ENCODE results near the gene PKP2.

Gene PKP2

DNA sequence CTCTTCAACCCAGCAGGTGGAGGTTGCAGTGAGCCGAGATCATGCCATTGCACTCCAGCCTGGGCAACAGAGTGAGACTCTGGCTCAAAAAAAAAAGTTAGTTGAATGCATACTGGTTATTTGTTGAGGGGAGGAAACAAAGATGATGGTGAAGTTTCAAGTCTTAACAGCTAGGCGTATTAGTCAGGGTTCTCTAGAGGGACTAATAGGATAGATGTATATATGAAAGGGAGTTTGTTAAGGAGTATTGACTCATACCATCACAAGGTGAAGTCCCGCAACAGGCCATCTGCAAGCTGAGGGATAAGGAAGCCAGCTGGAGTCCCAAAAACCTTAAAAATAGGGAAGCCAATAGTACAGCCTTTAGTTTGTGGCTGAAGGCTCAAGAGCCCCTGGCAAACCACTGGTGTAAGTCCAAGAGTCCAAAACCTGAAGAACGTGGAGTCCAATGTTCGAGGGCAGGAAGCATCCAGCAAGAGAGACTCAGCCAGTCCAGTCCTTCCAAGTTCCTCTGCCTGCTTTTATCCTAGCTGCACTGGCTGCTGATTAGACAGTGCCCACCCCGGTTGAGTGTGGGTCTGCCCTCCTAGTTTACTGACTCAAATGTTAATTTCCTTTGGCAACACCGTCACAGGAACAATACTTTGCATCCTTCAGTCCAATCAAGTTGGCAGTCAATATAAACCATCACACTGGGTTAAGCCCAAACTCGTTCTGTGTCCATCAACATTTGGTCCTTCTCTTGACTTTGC is 26.1 kb upstream of the PKP2 start:
- no peak overlapping the region for H3K4me3 ChIP-seq (ENCODE audit: low read depth, low read length)
- no peak for DNase-seq (ENCODE audit: low read depth)
- TF ChIP-seq POLR2A (IDR thresholded peaks at IDR 0.05; ENCODE audit: extremely low read depth, insufficient read length) (no peak), MYC (IDR thresholded peaks at IDR 0.05; ENCODE audit: low read depth, low read length) (no peak)
- TF ChIP-seq, protein P1, sequence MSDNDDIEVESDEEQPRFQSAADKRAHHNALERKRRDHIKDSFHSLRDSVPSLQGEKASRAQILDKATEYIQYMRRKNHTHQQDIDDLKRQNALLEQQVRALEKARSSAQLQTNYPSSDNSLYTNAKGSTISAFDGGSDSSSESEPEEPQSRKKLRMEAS (IDR thresholded peaks at IDR 0.05; ENCODE audit: low read depth, low read length) = no peak
- TF ChIP-seq, protein P2, sequence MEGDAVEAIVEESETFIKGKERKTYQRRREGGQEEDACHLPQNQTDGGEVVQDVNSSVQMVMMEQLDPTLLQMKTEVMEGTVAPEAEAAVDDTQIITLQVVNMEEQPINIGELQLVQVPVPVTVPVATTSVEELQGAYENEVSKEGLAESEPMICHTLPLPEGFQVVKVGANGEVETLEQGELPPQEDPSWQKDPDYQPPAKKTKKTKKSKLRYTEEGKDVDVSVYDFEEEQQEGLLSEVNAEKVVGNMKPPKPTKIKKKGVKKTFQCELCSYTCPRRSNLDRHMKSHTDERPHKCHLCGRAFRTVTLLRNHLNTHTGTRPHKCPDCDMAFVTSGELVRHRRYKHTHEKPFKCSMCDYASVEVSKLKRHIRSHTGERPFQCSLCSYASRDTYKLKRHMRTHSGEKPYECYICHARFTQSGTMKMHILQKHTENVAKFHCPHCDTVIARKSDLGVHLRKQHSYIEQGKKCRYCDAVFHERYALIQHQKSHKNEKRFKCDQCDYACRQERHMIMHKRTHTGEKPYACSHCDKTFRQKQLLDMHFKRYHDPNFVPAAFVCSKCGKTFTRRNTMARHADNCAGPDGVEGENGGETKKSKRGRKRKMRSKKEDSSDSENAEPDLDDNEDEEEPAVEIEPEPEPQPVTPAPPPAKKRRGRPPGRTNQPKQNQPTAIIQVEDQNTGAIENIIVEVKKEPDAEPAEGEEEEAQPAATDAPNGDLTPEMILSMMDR (IDR thresholded peaks at IDR 0.05; ENCODE audit: low read depth, low read length) = no peak

DNA sequence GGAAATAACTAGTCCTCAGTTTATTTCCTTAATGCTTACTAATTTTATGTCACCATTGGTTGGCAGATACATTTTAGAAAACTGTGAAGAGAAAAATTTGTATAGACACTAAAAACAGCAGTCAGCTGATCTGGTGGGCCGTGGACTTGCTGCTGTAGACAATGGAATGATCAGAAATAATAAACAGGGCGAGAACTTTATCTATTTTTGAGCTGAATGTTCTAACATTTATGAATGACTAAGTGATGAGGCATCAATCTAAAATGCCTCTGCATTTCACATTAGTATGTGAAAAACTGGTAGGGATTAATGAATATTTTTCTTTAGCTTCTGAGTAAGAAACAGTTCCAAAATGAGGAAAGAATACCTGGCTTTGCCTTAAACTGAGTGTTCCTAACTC is 24.8 kb upstream of the PKP2 start:
- no peak overlapping the region for H3K4me3 ChIP-seq (ENCODE audit: low read depth, low read length)
- no peak for DNase-seq (ENCODE audit: low read depth)
- TF ChIP-seq, protein P2 (IDR thresholded peaks at IDR 0.05; ENCODE audit: low read depth, low read length) = no peak
- TF ChIP-seq MYC (IDR thresholded peaks at IDR 0.05; ENCODE audit: low read depth, low read length) (no peak), POLR2A (IDR thresholded peaks at IDR 0.05; ENCODE audit: extremely low read depth, insufficient read length) (no peak)
- TF ChIP-seq, protein P1 (IDR thresholded peaks at IDR 0.05; ENCODE audit: low read depth, low read length) = no peak

DNA sequence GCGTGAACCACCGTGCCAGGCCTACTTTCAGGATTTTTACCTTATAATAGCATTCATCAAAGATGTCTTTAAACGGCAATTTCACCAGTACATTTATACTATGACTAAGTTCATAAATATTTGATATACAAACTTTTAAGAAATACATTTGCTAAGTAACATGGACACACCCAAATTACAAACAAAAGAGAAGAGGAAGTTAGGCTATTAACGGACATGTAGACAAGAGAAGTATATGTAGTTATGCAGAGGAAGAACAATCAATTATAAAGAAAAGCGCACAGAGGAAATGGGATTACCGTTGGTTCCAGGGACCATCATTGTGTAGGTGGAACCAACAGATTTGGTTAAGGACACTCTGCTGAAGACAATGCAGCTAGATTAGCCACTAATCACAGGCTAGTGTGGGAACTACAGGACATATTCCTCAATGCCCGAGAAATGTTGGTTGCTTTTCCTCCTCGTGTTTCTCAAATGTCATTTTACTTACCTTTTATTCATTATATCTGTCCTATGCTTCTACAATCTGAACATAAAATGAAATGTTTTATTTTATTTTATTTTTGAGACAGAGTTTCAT is 24.0 kb upstream of the PKP2 start:
- TF ChIP-seq, protein P1 (IDR thresholded peaks at IDR 0.05; ENCODE audit: low read depth, low read length) = no peak
- TF ChIP-seq MYC (IDR thresholded peaks at IDR 0.05; ENCODE audit: low read depth, low read length) = no peak
- TF ChIP-seq, protein P2 (IDR thresholded peaks at IDR 0.05; ENCODE audit: low read depth, low read length) = no peak
- TF ChIP-seq POLR2A (IDR thresholded peaks at IDR 0.05; ENCODE audit: extremely low read depth, insufficient read length) = no peak
- DNase-seq (ENCODE audit: low read depth) = no peak
- no peak overlapping the region for H3K4me3 ChIP-seq (ENCODE audit: low read depth, low read length)

DNA sequence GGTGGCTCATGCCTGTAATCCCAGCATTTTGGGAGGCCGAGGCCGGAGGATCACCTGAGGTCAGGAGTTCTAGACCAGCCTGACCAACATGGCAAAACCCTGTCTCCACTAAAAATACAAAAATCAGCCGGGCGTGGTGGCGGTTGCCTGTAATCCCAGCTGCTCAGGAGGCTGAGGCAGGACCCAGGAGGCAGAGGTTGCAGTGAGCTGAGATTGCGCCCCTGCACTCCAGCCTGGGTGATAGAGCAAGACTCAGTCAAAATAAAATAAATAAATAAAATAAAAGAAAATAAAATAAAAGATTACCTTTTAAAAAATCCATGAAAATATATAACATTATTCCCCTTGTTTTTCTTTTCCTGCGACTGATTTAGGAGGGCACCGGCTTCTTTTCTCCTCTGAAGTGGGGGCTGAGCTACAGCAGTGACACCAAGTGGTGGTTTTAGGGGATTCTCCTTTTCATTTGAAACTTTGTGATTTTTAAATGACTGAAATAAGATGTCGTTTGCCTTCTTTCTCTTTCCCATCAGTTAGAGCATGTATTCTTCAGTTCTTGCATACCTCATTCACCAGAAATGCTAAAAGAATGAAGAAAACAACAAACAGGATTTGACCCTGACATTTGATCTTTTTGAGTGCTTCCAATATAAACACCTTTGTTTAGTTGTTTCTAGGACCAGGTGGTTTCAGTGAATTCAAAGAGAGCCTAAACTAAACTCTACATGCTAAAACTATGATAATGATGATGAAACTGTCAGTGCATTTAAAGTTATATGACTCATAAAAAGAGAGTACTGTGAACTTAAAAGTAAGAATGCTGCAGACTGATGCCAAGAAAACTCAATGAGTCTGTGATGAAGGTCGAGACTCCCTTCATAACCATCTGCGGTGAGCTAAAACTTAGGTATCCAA is 22.6 kb upstream of the PKP2 start:
- TF ChIP-seq POLR2A (IDR thresholded peaks at IDR 0.05; ENCODE audit: extremely low read depth, insufficient read length) (no peak), MYC (IDR thresholded peaks at IDR 0.05; ENCODE audit: low read depth, low read length) (no peak)
- TF ChIP-seq, protein P2 (IDR thresholded peaks at IDR 0.05; ENCODE audit: low read depth, low read length) = peak; percentile 37
- TF ChIP-seq, protein P1 (IDR thresholded peaks at IDR 0.05; ENCODE audit: low read depth, low read length) = no peak
- peak; percentile 25 for DNase-seq (ENCODE audit: low read depth)
- H3K4me3 ChIP-seq (ENCODE audit: low read depth, low read length) = no peak overlapping the region

DNA sequence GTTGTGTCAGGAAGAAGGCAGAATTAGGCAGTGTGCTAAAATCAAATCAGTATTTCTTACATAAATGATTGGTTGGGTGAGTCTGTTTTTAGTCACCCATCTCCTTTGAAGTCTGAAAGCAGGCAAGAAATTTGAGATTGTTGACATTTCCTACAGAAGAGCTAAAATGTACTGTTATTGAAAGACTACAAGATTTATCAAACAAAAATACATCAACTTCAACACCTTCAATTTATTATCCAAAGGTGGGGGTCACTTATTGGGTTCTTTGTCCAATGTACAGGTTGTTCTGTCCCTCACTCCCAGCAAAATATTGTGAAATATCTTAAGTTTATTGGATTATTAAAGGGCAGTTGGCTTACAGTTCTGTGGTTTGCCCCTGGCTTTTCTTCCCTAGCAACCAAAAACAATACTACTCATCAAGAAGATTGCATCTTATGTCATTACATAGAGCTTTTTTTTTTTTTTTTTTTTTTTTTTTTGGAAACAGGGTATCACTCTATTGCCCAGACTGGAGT is 20.6 kb upstream of the PKP2 start:
- no peak for DNase-seq (ENCODE audit: low read depth)
- no peak overlapping the region for H3K4me3 ChIP-seq (ENCODE audit: low read depth, low read length)
- TF ChIP-seq, protein P2 (IDR thresholded peaks at IDR 0.05; ENCODE audit: low read depth, low read length) = no peak
- TF ChIP-seq MYC (IDR thresholded peaks at IDR 0.05; ENCODE audit: low read depth, low read length) (no peak), POLR2A (IDR thresholded peaks at IDR 0.05; ENCODE audit: extremely low read depth, insufficient read length) (no peak)
- TF ChIP-seq, protein P1 (IDR thresholded peaks at IDR 0.05; ENCODE audit: low read depth, low read length) = no peak
